ENCODE measurements around the gene PSEN2. TPM values are rescaled to one million over a fixed set of nuclear protein-coding genes. Genes with fewer than 3 reads are reported as not detected.
A peak's percentile ranks its signal among the peaks of the same experiment; 100 is the strongest.

The PSEN2 gene
- polyA plus RNA-seq, 1 donor (not counting 4 experiments of a cell fraction or from before 2014, with no cell fraction given): 9.5 TPM

GRCh38 chr1:226940029-226940805, 69.8 kb downstream of the PSEN2 start, which contains the start of gene COQ8A:
Gene COQ8A (plus strand): TSS chr1:226940294. CDS start chr1:226961386, 21,092 bp downstream.
- H3K27ac ChIP-seq (ENCODE audit: control insufficient read depth, insufficient read depth, low read length): peak within 1 kb of the TSS; percentile 85
- peak within 1 kb of the TSS; percentile 93 for H2AFZ ChIP-seq (ENCODE audit: control insufficient read depth, low read length)
- peak within 1 kb of the TSS; percentile 95 for H3K4me2 ChIP-seq (ENCODE audit: control insufficient read depth, extremely low read depth, insufficient read depth, low read depth, low read length)
- DNase-seq (ENCODE audit: low read depth, low spot score) (peak; percentile 97), FAIRE-seq (peak; percentile 83)
- peak within 1 kb of the TSS; percentile 48 to 77 (median 73) for H3K4me3 ChIP-seq (ENCODE audit: control insufficient read depth in 2 of 3, extremely low read depth in 1 of 3, insufficient read depth in 2 of 3, low read depth in 1 of 3, low read length in 3 of 3)
- dilution Hi-C loops (cut with MboI; ENCODE audit: extremely low pct_ligation_motif_present, low sequenced_read_pairs): no loop called here
- no peaks in the 10 kb centered on the region for H3K9me1 ChIP-seq (ENCODE audit: control insufficient read depth, extremely low read depth, insufficient read depth, low read length)
- no peaks in the 10 kb centered on the region for H3K9me3 ChIP-seq (ENCODE audit: control insufficient read depth, low read depth, low read length)
- peaks cover 3% of the 10 kb centered on the region for H3K27me3 ChIP-seq (ENCODE audit: control insufficient read depth, extremely low read depth, insufficient read depth, low read length)
- no peaks in the 10 kb centered on the region for H3K79me2 ChIP-seq (ENCODE audit: control insufficient read depth, insufficient read depth, low read length)
- TF ChIP-seq CTCF (optimal IDR thresholded peaks at IDR 0.05 in 1 of 3, IDR thresholded peaks at IDR 0.05 in 1 of 3, conservative IDR thresholded peaks at IDR 0.05 in 1 of 3; ENCODE audit: extremely low read depth in 1 of 3, insufficient read depth in 2 of 3, low read length in 3 of 3) (no peak), EZH2 (IDR thresholded peaks at IDR 0.05; ENCODE audit: low read length) (no peak)
- peaks cover 16% of the 10 kb centered on the region for H3K4me1 ChIP-seq (ENCODE audit: control insufficient read depth, extremely low read depth, insufficient read depth, low read length)
- peak within 1 kb of the TSS; percentile 86 for H3K9ac ChIP-seq (ENCODE audit: control insufficient read depth, extremely low read depth, insufficient read depth, low read length)
- no peaks in the 10 kb centered on the region for H4K20me1 ChIP-seq (ENCODE audit: control insufficient read depth, extremely low read depth, insufficient read depth, low read length)
- H3K36me3 ChIP-seq (ENCODE audit: control insufficient read depth in 2 of 2, extremely low read depth in 1 of 2, insufficient read depth in 2 of 2, low read length in 2 of 2): no peaks in the 10 kb centered on the region

GRCh38 chr1:226940806-226941067, 70.3 kb downstream of the PSEN2 start:
- no peak overlapping the region for H3K27ac ChIP-seq (ENCODE audit: control insufficient read depth, insufficient read depth, low read length)

More at GRCh38 chr1:226940806-226941067, 70.3 kb downstream of the PSEN2 start:
- H4K20me1 ChIP-seq (ENCODE audit: control insufficient read depth, extremely low read depth, insufficient read depth, low read length): no peaks in the 10 kb centered on the region
- dilution Hi-C loops (cut with MboI; ENCODE audit: extremely low pct_ligation_motif_present, low sequenced_read_pairs): no loop called here
- no peak for FAIRE-seq
- peaks cover 3% of the 10 kb centered on the region for H3K27me3 ChIP-seq (ENCODE audit: control insufficient read depth, extremely low read depth, insufficient read depth, low read length)
- H3K79me2 ChIP-seq (ENCODE audit: control insufficient read depth, insufficient read depth, low read length): no peaks in the 10 kb centered on the region
- peak overlapping the region; percentile 95 for H3K4me2 ChIP-seq (ENCODE audit: control insufficient read depth, extremely low read depth, insufficient read depth, low read depth, low read length)
- H3K9ac ChIP-seq (ENCODE audit: control insufficient read depth, extremely low read depth, insufficient read depth, low read length): peak overlapping the region; percentile 79
- H3K36me3 ChIP-seq (ENCODE audit: control insufficient read depth in 2 of 2, extremely low read depth in 1 of 2, insufficient read depth in 2 of 2, low read length in 2 of 2): no peaks in the 10 kb centered on the region
- DNase-seq (ENCODE audit: low read depth, low spot score): no peak
- peak overlapping the region; percentile 91 for H2AFZ ChIP-seq (ENCODE audit: control insufficient read depth, low read length)
- TF ChIP-seq CTCF (optimal IDR thresholded peaks at IDR 0.05 in 1 of 3, IDR thresholded peaks at IDR 0.05 in 1 of 3, conservative IDR thresholded peaks at IDR 0.05 in 1 of 3; ENCODE audit: extremely low read depth in 1 of 3, insufficient read depth in 2 of 3, low read length in 3 of 3) (no peak), EZH2 (IDR thresholded peaks at IDR 0.05; ENCODE audit: low read length) (no peak)
- peaks cover 16% of the 10 kb centered on the region for H3K4me1 ChIP-seq (ENCODE audit: control insufficient read depth, extremely low read depth, insufficient read depth, low read length)
- H3K9me3 ChIP-seq (ENCODE audit: control insufficient read depth, low read depth, low read length): no peaks in the 10 kb centered on the region
- H3K4me3 ChIP-seq (ENCODE audit: control insufficient read depth in 2 of 3, extremely low read depth in 1 of 3, insufficient read depth in 2 of 3, low read depth in 1 of 3, low read length in 3 of 3): peak overlapping the region; percentile 48 to 77 (median 73)
- no peaks in the 10 kb centered on the region for H3K9me1 ChIP-seq (ENCODE audit: control insufficient read depth, extremely low read depth, insufficient read depth, low read length)
